ENCODE results near the gene SEMA4B. TPM values are rescaled to one million over a fixed set of nuclear protein-coding genes. Genes with fewer than 3 reads are reported as not detected.

SEMA4B gene
- total and polyA plus RNA-seq, 5 donors, result 16.4 to 39.6 (median 33.4) TPM

- Histone ChIP-seq H3K9me3 (ENCODE audit: control insufficient read depth, low read length) (no peaks in the 10 kb centered on the region), H3K4me3 (ENCODE audit: low read length) (no peak overlapping the region), H3K27me3 (ENCODE audit: control insufficient read depth, insufficient read depth) (no peaks in the 10 kb centered on the region), H3K4me1 (ENCODE audit: control insufficient read depth, insufficient read depth, low read length) (peaks cover 2% of the 10 kb centered on the region), H3K27ac (ENCODE audit: low read length) (no peak overlapping the region)
- 81% methylated on average over 15 of the region's 15 CpGs for WGBS
- intact Hi-C loops (cut with DNase I), result no loop called here
- DNase-seq, result no peak
- no peak for ATAC-seq
Observed at GRCh38 chr15:90228960-90229359, 27.8 kb downstream of the SEMA4B start.

DNA sequence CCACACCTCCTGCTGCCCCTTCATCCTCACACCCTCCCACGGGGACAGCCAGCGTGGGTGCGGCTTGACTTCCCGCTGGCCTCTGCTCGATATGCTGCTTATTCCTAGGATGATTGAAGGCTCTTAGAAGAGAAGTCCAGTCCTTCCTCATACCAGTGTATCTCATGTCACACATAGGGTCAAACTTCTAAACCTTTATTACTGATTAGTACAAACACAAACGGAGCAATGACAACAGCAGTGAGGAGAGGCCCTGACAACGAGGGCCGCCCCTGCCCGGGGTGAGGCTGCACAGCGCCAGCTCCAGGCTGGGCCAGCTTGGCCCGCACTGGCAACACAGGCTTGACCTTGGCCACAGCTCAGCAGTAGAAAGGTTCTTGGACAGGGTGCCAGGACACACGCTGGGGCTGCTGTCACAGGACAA is 29.0 kb downstream of the SEMA4B start:
- no peaks in the 10 kb centered on the region for H3K27me3 ChIP-seq (ENCODE audit: control insufficient read depth, insufficient read depth)
- intact Hi-C loops (cut with DNase I), result no loop called here
- WGBS, result 51% methylated on average over 12 of the region's 12 CpGs
- H3K4me3 ChIP-seq (ENCODE audit: low read length), result no peak overlapping the region
- ATAC-seq, result peak; percentile 8 to 30
- peak; percentile 52 to 81 (median 77) for DNase-seq
- peak overlapping the region; percentile 69 for H3K27ac ChIP-seq (ENCODE audit: low read length)
- peaks cover 2% of the 10 kb centered on the region for H3K4me1 ChIP-seq (ENCODE audit: control insufficient read depth, insufficient read depth, low read length)
- H3K9me3 ChIP-seq (ENCODE audit: control insufficient read depth, low read length), result no peaks in the 10 kb centered on the region

- Histone ChIP-seq H3K4me1 (ENCODE audit: control insufficient read depth, insufficient read depth, low read length) (peaks cover 2% of the 10 kb centered on the region), H3K27ac (ENCODE audit: low read length) (peak overlapping the region; percentile 69), H3K27me3 (ENCODE audit: control insufficient read depth, insufficient read depth) (no peaks in the 10 kb centered on the region), H3K4me3 (ENCODE audit: low read length) (no peak overlapping the region), H3K9me3 (ENCODE audit: control insufficient read depth, low read length) (no peaks in the 10 kb centered on the region)
- intact Hi-C loops (cut with DNase I), result no loop called here
- ATAC-seq (no peak), DNase-seq (no peak)
- WGBS, result 86% methylated on average over 8 of the region's 8 CpGs
Observed at GRCh38 chr15:90230610-90231009, 29.5 kb downstream of the SEMA4B start.

- H3K4me1 ChIP-seq (ENCODE audit: control insufficient read depth, insufficient read depth, low read length), result peaks cover 2% of the 10 kb centered on the region
- no peaks in the 10 kb centered on the region for H3K9me3 ChIP-seq (ENCODE audit: control insufficient read depth, low read length)
- WGBS, result 70% methylated on average over 27 of the region's 27 CpGs
- DNase-seq, result no peak
- H3K4me3 ChIP-seq (ENCODE audit: low read length), result no peak overlapping the region
- no peak overlapping the region for H3K27ac ChIP-seq (ENCODE audit: low read length)
- H3K27me3 ChIP-seq (ENCODE audit: control insufficient read depth, insufficient read depth), result no peaks in the 10 kb centered on the region
- no peak for ATAC-seq
- intact Hi-C loops (cut with DNase I), result no loop called here
Observed at GRCh38 chr15:90231028-90232017, 30.2 kb downstream of the SEMA4B start.

DNA sequence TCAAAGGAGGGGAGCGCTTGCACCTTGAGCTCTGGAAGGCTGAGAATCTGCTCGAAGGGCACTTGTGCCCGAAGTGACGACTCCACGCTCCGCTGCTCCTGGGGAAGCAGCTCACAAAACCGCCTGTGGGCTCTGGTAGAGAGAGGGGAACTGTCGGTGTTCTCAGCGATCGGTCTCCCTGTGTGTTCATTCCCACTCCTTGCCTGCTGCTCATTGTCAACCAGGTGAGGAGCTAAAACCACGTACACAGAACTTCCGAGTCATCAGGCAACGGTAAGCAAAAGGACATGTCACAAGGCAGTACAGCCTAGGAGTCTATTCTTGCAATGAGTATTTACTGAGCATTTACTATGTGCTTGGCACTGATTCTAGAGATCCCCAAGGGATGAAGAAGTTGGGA is 31.1 kb downstream of the SEMA4B start:
- intact Hi-C loops (cut with DNase I), result no loop called here
- Histone ChIP-seq H3K4me3 (ENCODE audit: low read length) (no peak overlapping the region), H3K9me3 (ENCODE audit: control insufficient read depth, low read length) (no peaks in the 10 kb centered on the region), H3K27ac (ENCODE audit: low read length) (no peak overlapping the region), H3K4me1 (ENCODE audit: control insufficient read depth, insufficient read depth, low read length) (peaks cover 2% of the 10 kb centered on the region), H3K27me3 (ENCODE audit: control insufficient read depth, insufficient read depth) (no peaks in the 10 kb centered on the region)
- no peak for DNase-seq
- WGBS, result 90% methylated on average over 13 of the region's 13 CpGs
- no peak for ATAC-seq

DNA sequence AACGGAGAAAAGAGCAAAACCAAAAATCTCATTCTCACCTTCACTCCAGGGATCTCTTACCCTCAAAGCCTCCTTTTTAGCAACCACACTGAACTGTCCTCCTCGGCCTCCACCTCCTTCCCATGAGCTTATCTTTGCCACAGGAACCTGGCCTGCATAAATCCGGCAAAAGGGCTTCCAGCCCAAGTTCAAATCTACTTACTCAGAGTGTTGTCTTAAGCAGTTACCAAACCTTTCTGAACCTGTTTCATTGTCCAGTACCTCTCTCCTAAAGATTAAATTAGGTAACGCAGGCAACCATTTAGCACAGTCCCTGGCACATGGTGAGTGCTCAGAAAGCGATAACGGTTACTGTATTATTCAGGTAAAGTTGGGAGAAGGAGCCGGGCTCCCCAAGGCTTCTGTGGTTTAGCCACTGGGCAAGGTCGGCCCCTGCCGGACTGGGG is 31.8 kb downstream of the SEMA4B start:
- 11% methylated on average over 9 of the region's 9 CpGs for WGBS

DNA sequence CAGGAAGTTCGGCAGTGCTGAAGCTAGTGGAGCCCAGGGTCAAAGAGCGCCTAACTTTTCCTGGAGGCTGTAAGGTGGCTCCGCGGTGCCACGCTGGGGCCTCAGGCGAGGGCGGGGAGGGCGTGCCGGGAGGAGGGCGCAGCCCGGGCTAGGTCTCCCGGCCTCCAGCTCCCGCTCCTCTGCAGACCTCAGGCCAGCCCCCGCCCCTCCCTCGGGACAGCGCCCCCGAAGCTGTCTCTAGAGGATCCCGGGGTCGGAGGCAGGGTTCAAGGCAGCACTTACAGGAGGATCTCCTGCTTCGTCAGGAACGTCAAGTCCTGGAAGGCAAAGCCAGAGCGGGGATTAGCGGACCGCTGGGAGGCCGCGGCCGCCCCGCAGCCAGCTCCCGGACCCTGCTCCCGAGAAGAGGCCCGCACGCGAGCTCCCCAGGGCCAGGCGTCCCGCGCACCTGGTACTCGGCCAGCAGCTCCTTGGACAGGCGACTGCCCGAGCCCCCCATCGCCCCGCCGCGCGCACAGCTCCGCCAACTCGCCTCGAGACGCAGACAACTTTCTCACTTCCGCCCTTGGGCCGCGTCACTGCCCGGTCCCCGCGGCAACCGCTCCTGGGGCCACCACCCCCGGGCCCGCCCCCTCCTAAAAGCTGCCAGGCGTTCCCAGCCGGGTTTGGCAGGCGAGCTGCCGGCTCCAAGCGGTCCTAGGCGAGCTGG is 32.4 kb downstream of the SEMA4B start, which contains the start of gene CIB1:
Gene CIB1 (minus strand): TSS at position 555 of the 709 bp plus-strand sequence. CDS start 56 bp downstream, at position 499.
- DNase-seq, result peak; percentile 98 to 99 (median 99)
- WGBS, result under 1% methylated on average over 63 of the region's 63 CpGs
- Histone ChIP-seq H3K4me1 (ENCODE audit: control insufficient read depth, insufficient read depth, low read length) (peaks cover 2% of the 10 kb centered on the region), H3K27ac (ENCODE audit: low read length) (peak within 1 kb of the TSS; percentile 78), H3K9me3 (ENCODE audit: control insufficient read depth, low read length) (no peaks in the 10 kb centered on the region), H3K4me3 (ENCODE audit: low read length) (peak within 1 kb of the TSS; percentile 88), H3K27me3 (ENCODE audit: control insufficient read depth, insufficient read depth) (no peaks in the 10 kb centered on the region)
- ATAC-seq, result peak; percentile 96
- intact Hi-C loops (cut with DNase I), result no loop called here

More for the DNA sequence above, 31.8 kb downstream of the SEMA4B start:
- Histone ChIP-seq H3K9me3 (ENCODE audit: control insufficient read depth, low read length) (no peaks in the 10 kb centered on the region), H3K4me3 (ENCODE audit: low read length) (peak overlapping the region; percentile 88), H3K4me1 (ENCODE audit: control insufficient read depth, insufficient read depth, low read length) (peaks cover 2% of the 10 kb centered on the region), H3K27me3 (ENCODE audit: control insufficient read depth, insufficient read depth) (no peaks in the 10 kb centered on the region), H3K27ac (ENCODE audit: low read length) (peak overlapping the region; percentile 78)
- no peak for DNase-seq
- ATAC-seq, result no peak
- intact Hi-C loops (cut with DNase I), result no loop called here

DNA sequence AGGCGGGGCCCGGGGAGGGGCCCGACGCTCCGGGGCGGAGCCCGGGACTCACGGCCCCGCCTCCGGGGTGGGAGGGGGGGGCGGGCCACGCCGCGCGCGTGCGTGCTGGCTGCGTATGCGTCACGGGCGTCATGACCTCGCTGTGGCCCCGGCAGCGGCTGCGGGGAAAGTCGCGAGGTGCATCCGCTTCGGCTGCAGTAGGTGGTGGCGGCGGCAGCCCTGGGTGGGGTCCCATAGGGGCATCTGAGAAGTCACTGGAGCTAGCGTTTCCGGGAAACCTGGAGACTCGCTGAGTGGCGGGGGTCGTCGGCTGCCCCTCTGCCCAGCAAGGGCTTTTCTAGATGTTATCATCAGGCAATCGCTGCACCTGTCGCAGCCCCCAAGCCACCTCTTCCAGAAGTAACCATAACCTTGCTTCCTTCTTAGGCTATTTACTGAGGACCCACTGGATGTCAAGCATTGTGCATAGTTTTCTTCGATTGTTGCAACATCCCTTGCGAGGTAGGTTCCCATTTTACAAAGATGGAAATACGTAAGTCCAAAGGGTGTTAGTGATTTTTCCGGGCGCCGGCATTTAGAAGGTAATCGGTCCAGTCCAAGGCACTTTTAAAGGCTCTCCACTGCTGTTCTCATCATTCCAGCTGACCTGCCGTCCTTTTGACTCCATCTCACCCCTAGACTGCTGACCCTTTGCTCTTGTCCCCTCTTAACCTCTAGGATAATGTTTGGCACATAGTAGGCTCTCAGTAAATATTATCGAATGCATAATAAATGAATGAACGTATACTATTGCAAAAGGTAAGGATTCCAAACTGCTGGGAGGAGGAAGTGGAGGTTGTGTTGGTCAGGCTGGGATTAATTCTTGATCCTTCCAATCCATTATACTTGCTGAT is 33.2 kb downstream of the SEMA4B start, which contains the start of gene GDPGP1:
Gene GDPGP1 (plus strand): TSS at position 114 of the 893 bp plus-strand sequence. CDS start 6,700 bp downstream, outside the sequence.
- H3K27ac ChIP-seq (ENCODE audit: low read length), result peak within 1 kb of the TSS; percentile 78
- H3K27me3 ChIP-seq (ENCODE audit: control insufficient read depth, insufficient read depth), result no peaks in the 10 kb centered on the region
- peak within 1 kb of the TSS; percentile 88 for H3K4me3 ChIP-seq (ENCODE audit: low read length)
- no peaks in the 10 kb centered on the region for H3K9me3 ChIP-seq (ENCODE audit: control insufficient read depth, low read length)
- intact Hi-C loops (cut with DNase I), result no loop called here
- WGBS, result 5% methylated on average over 49 of the region's 49 CpGs
- DNase-seq, result no peak
- no peak for ATAC-seq
- H3K4me1 ChIP-seq (ENCODE audit: control insufficient read depth, insufficient read depth, low read length), result peaks cover 2% of the 10 kb centered on the region

DNA sequence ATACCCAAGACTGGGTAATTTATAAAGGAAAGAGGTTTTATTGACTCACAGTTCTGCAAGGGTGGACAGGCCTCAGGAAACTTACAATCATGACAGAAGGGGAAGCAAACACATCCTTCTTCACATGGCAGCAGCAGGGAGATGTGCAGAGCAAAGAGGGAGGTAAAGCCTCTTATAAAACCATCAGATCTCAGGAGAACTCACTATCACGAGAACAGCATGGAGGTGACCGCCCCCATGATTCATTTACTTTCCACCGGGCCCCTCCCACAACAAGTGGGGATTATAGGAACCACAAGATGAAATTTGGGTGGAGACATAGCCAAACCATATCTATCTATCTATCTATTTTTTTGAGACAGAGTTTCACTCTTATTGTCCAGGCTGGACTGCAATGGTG is 38.2 kb downstream of the SEMA4B start:
- H3K27ac ChIP-seq (ENCODE audit: low read length), result no peak overlapping the region
- intact Hi-C loops (cut with DNase I), result no loop called here
- WGBS, result 85% methylated on average over 3 of the region's 3 CpGs
- no peaks in the 10 kb centered on the region for H3K9me3 ChIP-seq (ENCODE audit: control insufficient read depth, low read length)
- no peaks in the 10 kb centered on the region for H3K4me1 ChIP-seq (ENCODE audit: control insufficient read depth, insufficient read depth, low read length)
- no peak overlapping the region for H3K4me3 ChIP-seq (ENCODE audit: low read length)
- DNase-seq (no peak), ATAC-seq (no peak)
- no peaks in the 10 kb centered on the region for H3K27me3 ChIP-seq (ENCODE audit: control insufficient read depth, insufficient read depth)

- Histone ChIP-seq H3K4me3 (ENCODE audit: low read length) (no peak overlapping the region), H3K4me1 (ENCODE audit: control insufficient read depth, insufficient read depth, low read length) (no peaks in the 10 kb centered on the region), H3K27me3 (ENCODE audit: control insufficient read depth, insufficient read depth) (no peaks in the 10 kb centered on the region), H3K9me3 (ENCODE audit: control insufficient read depth, low read length) (no peaks in the 10 kb centered on the region), H3K27ac (ENCODE audit: low read length) (no peak overlapping the region)
- ATAC-seq (peak in 1 of 2 donors; percentile 7), DNase-seq (no peak)
- intact Hi-C loops (cut with DNase I), result no loop called here
- 80% methylated on average over 8 of the region's 8 CpGs for WGBS
Observed at GRCh38 chr15:90240856-90241255, 39.7 kb downstream of the SEMA4B start.
